22Rv1 (cell line): Measurements from ENCODE around the gene BCL11B.

Source experiments
- CTCF ChIP-seq: fragments of 450-650 bp; IDR thresholded peaks from 2 replicates; pipeline ENCODE4 v1.5.1; 2017; ENCODE audit warnings: mild to moderate bottlenecking
- ZFX ChIP-seq: fragments of 450-650 bp; IDR thresholded peaks from 2 replicates; pipeline ENCODE4 v1.6.1; 2017; ENCODE audit warnings: antibody characterized with exemption, borderline replicate concordance

DNA sequence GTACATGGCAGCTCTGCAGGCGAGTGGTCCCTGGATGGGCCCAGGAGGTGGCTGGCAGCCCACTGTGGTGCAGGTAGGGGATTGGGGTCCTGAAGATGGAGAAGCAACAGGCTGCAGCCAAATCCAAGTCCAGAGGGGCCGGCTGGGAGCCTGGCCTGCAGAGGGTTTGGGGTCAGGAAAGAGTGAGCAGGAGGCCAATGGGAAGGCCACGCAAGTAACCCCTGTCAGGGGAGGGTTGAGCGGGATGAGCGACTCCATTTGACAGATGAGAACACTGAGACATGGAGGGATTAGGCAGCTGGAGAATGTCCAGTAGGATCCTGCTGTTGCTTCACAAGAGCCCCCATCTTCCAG lies 136.0 kb downstream of the BCL11B start:
- TF ChIP-seq CTCF (no peak), ZFX (no peak)
